ENCODE measurements around the gene ITPR3.
"Not testable (repeated sequence)": the region's sequence is repeated elsewhere in the genome, so short reads cannot be mapped to it uniquely, and the experiment has no call there.

The ITPR3 gene

DNA sequence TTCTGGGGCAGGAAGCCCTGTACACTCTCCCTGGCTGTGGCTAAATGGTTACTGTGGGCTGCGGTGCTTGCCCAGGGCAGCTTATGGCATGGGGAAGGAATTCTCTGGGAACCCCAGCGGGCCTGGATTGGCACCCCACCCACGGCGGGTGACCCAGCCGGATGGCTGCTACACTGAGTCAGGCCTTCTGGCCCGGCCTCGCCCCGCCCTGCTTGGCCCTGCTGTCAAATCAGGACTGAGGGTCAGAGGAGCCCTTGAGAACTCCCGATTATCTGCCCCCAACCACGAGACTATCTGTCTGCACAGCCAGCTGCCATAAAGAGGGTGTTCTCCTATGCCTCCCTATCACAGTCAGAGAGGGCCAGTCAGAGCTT lies 7.3 kb upstream of the ITPR3 start:
- no peak for DNase-seq (ENCODE audit: low spot score)

DNA sequence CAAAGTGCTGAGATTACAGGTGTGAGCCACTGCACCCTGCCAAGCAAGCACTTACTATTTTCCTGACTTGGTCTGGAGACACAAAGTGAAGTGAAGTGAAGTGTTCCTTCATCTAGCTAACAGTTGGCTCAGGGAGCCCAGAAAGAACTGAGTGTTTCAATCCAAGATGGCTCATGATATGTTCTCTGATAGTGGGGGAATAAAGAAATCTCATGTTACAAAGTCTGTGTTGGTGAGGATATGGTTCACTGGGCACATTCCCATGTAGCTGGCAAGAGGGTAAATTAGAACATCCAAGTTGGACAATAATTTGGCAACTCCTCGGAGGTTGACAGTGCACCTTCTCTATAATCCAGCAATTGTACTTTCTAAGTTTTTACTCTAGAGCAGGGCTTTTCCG lies 5.0 kb upstream of the ITPR3 start:
- DNase-seq (ENCODE audit: low spot score), result no peak

GRCh38 chr6:33616913-33617312 lies 4.2 kb upstream of the ITPR3 start:
- no peak for DNase-seq (ENCODE audit: low spot score)

GRCh38 chr6:33619166-33619840 lies 1.8 kb upstream of the ITPR3 start:
- no peak for DNase-seq (ENCODE audit: low spot score)

- DNase-seq (ENCODE audit: low spot score), result no peak
Measured at GRCh38 chr6:33620158-33620855, 815 bp upstream of the ITPR3 start.

DNA sequence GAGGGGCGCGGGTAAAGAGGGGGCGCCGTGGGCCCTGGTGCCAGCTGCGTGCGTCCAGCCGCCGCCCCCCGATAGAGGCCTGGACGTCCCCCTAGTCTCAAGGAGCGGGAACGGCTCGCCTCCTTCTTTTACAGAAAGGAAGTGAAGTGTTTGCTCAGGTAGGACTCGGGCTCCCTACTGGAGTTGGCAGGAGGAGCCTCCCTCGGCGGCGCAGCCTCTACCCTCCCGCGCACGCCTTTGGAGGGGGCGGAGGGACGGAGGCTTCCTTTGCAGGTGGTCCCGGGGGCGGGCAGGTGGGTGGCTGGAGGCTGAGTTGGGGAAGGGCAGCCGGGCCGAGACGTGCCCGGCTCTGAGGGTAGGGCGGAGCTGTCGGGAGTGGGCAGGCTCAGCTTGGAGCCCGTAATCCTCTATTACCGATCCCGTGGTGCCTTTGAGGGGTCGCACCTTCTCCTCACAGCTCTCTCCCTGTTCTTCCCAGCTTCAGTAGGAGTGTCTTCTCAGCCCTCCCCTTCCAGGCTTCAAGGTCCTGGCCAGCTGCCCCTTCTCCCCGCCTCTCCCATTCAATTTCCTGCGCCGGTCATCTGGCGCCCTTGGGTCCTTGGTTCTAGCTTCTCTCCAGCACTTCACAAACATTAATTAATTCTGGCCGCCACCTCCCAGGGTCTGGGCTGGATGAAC lies 728 bp downstream of the ITPR3 start:
- no peak for DNase-seq (ENCODE audit: low spot score)

DNA sequence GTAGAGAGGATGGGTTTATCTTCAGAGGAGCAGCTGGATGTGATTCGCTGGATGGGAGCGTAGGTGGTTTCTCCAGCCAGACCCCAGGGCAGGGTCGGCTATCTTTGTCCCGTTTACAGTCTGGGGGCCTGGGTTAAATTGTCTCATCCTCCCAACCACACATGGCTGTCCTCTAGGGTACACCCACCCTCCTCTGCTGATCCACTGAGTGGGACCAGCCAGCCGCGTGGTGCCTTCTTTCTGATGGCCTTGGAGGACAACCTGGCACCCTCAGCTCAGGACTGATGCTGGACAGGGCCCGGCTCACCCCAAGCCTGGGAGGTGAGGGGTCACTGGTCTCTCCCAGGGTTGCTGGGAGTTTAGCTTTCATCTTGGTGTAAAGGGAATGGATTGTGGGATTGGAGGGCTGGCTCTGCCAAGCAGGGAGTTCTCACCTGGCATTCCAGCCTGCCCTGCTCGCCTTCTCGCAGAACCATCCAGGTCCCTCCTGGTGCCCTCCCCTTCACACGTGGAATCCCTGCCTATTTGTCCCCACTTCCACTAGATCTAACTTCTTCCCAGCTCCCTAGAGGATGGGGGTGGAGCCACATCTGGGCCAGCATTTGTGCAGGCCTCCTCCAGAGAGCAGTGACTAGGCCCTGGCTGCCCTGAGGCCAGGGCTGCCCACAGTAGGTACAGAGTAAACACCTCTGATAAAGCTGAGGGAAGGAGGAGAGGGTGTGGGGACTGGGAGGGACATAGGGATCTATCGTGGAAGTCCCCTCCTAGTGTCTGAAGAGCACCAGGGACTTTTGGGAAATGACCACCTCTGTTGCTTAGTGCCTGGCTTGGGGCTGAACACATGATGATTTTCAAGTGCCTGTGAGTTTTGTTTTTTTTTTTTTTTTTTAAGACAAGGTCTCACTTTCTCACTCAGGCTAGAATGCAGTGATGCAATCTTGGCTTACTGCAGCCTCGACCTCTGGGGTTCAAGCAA lies 1.6 kb downstream of the ITPR3 start:
- DNase-seq (ENCODE audit: low spot score), result no peak

DNA sequence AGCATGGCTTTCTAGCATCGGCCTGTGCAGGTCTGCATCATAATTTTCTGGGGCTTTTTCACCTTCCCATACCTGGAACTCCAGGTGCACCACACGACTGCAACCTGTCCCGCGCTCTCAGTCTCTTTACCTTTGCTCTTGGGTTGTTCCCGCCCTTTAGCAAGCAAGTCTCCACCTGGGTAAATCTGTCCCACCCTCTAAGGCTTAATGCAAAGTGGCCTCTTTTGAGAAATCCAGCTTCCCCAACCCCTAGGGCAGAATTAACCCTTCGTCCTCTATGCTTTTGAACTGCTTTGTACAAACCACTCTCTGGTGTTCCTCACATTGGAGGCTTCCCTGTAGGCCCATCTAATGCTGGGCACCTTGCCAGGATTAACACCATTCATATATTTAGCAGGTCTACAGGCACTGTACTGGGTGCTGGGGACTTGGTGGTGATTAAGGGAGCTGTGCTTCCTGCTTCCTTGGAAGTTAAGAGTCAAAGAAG lies 2.8 kb downstream of the ITPR3 start:
- DNase-seq (ENCODE audit: low spot score), result no peak

- DNase-seq (ENCODE audit: low spot score), result no peak
Measured at GRCh38 chr6:33624856-33625255, 3.7 kb downstream of the ITPR3 start.

DNA sequence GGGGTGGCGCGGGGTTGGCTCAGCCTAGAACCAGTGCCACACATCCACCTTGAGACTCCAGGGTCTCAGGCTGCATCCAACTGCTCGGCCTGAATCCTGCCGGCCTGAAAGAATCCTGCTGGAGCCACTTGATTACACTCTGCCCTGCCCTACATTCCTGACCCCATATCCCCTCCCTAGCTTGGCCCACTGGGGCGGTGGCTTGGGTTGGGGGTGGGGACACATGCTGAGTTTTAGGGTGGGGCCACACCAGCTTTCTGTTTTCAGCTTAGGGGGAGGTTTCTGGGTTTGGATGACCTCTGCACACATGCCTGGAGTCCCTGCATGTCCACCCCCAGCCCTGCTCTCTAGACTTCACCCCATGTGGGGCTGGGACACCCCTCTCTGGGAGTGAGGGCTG lies 6.8 kb downstream of the ITPR3 start:
- no peak for DNase-seq (ENCODE audit: low spot score)

DNA sequence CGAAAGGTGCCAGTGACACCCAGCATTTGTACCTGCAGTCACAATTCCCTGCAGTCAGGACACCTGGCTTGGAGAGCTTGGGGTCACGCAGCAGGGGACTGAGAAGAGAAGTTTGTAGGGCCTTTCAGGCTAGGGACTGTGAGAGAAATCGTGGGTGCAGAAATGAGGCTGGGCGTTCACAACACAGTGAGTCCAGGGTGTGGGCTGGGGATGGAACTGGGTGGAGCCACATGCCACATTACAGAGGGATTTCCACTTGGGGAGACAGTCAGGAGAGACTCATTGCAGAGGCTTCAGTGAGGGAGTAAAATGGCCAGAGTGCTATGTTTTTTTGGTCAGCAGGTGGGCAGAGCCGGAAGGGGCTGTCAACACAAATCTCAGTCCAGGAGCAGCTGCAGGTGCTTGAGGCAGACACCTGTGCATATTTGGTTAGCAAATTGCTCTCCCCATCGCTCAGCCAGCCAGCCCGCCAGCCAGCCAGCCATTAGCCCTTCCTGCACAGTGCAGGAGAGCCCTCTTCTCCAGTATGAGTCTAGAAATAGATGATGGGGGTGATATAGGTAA lies 7.4 kb downstream of the ITPR3 start:
- no peak for DNase-seq (ENCODE audit: low spot score)

GRCh38 chr6:33630014-33630413 lies 8.9 kb downstream of the ITPR3 start:
- DNase-seq (ENCODE audit: low spot score), result no peak

- DNase-seq (ENCODE audit: low spot score), result not testable (repeated sequence)
Measured at GRCh38 chr6:33631521-33631920, 10.4 kb downstream of the ITPR3 start.

DNA sequence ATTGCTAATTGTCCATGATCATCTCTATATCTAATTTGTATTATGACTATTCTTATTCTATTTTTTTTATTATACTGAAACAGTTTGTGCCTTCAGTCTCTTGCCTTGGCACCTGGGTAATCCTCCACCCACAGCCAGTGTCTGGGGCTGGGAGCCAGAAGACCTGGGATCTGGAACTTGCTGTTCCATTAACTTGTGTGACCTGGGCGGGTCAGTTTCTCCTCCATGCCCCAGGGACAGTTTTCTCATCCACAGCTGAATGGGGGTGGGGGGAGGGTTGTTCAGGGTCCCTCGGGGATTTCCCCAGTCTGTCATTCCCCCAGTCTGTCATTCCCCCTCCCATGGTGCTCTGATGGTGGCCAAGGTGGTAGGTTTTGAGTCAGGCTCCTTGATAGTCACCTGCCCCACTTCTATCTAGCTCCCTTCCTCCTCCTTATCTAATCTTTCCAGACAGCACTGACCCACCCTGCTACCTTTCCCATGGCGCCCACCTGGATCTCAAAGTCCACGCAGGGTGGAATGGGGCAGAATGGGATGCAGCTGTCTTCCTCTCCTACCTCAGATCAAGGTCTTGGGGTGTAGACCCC lies 10.9 kb downstream of the ITPR3 start:
- DNase-seq (ENCODE audit: low spot score), result no peak

DNA sequence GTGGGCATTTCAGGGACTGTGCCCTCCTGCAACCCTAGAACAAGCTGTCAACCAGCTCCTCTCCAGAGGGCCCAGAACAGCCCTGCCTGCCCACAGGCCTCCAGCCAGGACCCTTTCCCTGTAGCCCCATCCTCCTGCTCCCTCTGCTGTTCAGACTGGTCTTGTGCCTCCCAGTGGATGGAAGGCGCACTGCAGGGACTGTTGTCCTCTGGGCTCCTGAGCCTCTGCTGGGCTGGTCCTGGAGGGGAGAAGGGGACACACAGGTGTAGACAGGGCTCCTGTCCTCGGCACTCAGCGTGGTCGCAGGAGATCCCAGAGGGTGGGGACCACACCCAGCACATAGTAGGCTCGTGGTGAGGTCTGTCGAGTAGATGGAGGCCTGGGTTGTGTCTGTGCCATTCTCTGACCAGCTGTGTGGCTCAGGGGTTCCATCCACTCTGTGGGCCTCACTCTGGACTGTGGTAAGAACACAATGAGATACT lies 11.5 kb downstream of the ITPR3 start:
- peak; percentile 32 for DNase-seq (ENCODE audit: low spot score)

- no peak for DNase-seq (ENCODE audit: low spot score)
Measured at GRCh38 chr6:33633084-33633461, 12.0 kb downstream of the ITPR3 start.

GRCh38 chr6:33633462-33634158 lies 12.5 kb downstream of the ITPR3 start:
- peak; percentile 44 for DNase-seq (ENCODE audit: low spot score)

GRCh38 chr6:33634161-33634727 lies 13.1 kb downstream of the ITPR3 start:
- DNase-seq (ENCODE audit: low spot score), result no peak

DNA sequence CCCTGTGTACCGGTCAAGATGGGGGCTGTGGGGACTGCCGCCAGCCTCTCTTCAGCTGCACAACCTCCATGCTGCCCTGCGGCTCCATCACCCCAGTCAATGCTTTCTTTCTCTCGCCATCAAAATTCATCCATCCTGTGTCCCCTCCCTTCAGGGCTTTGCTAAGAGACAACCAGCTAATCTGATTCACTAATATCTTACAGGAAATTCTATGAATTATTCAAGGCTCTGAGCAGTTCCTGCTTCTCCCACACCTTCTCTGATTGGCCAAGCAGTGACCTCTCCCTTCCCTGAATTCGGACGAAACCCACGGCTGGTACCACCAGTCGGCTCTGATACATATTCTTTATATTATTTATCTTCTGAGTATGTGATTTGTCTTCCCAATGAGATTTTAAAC lies 13.8 kb downstream of the ITPR3 start:
- DNase-seq (ENCODE audit: low spot score), result no peak

DNA sequence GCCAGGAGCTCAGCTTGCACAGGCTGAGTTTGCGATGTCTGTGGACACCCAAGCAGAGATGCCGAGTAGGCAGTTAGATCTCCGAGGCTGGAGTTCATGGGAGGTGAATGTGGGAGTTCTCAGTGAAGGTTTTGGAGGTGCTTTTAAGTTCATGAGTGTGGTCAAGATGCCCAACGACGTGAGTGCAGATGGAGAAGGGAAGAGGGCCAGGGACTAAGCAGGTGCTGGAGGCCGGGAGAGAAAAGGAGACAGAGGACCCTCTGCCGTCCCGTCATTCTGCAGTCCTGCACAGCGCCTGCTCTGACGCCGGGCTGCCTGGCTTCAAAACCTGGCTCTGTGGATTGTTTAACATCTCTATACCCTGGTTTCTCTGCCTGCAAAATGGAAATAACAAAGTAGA lies 15.5 kb downstream of the ITPR3 start:
- DNase-seq (ENCODE audit: low spot score), result no peak

Measured in hematopoietic multipotent progenitor cell treated with erythropoietin and hydrocortisone succinate and interleukin-3 and kit ligand, for 17 days (in vitro differentiated cells).